Retina (tissue), 1 donor: ENCODE results near the gene LIF.
"Not testable (repeated sequence)": the region's sequence is repeated elsewhere in the genome, so short reads cannot be mapped to it uniquely, and the experiment has no call there.

ENCODE experiments used
- DNase-seq: peaks from one replicate; pipeline ENCODE4 v3.0.0-alpha.2; 2016

Gene LIF

GRCh38 chr22:30241576-30242371 lies 4.8 kb downstream of the LIF start:
- DNase-seq = no peak

GRCh38 chr22:30240541-30241417 lies 5.8 kb downstream of the LIF start:
- no peak for DNase-seq

- DNase-seq = no peak
Measured at GRCh38 chr22:30239488-30240405, 6.8 kb downstream of the LIF start.

GRCh38 chr22:30238661-30239487 lies 7.7 kb downstream of the LIF start:
- DNase-seq = no peak

GRCh38 chr22:30238136-30238535 lies 8.4 kb downstream of the LIF start:
- DNase-seq = no peak

- DNase-seq = no peak
Measured at GRCh38 chr22:30236875-30237274, 9.7 kb downstream of the LIF start.

GRCh38 chr22:30235687-30236170 lies 10.8 kb downstream of the LIF start:
- no peak for DNase-seq

- no peak for DNase-seq
Measured at GRCh38 chr22:30234786-30235470, 11.6 kb downstream of the LIF start.

- DNase-seq = not testable (repeated sequence)
Measured at GRCh38 chr22:30234325-30234724, 12.2 kb downstream of the LIF start.

- DNase-seq = no peak
Measured at GRCh38 chr22:30233582-30233981, 13.0 kb downstream of the LIF start.

- DNase-seq = no peak
Measured at GRCh38 chr22:30232716-30233218, 13.8 kb downstream of the LIF start.

GRCh38 chr22:30230787-30231461 lies 15.6 kb downstream of the LIF start:
- no peak for DNase-seq

GRCh38 chr22:30230330-30230729 lies 16.2 kb downstream of the LIF start:
- DNase-seq = no peak

- DNase-seq = peak; percentile 67
Measured at GRCh38 chr22:30228509-30229359, 17.8 kb downstream of the LIF start.

- DNase-seq = no peak
Measured at GRCh38 chr22:30227438-30228228, 18.9 kb downstream of the LIF start.

- no peak for DNase-seq
Measured at GRCh38 chr22:30226192-30226832, 20.2 kb downstream of the LIF start.

- no peak for DNase-seq
Measured at GRCh38 chr22:30225220-30225927, 21.2 kb downstream of the LIF start.
